ENCODE data around the gene OPHN1. TPM values are rescaled to one million over a fixed set of nuclear protein-coding genes. Genes with fewer than 3 reads are reported as not detected.

Gene OPHN1
- total and polyA plus RNA-seq, 10 of the 15 experiments (the other 5 are each of a cell fraction or from before 2014, with no cell fraction given) = under 0.01 to 0.03 (median 0.03) TPM; not detected in 6

DNA sequence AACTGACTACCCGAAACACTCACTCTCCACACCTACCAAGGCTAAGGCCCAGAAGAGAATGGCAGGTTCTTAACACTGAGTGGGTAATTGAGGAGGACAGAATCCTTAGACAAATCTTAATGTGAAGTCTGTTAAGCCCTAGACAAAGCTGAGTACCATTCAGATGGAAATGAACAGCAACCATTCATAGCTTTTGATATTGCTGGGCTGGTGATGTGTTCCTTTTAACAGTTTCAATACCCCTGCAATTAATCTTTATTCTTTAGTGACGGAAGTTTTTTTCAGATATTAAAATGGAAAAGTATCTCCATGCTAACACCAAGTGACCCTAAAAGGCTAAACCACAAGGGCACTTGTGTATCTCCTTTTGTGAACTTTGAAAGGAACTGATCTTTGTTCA lies 334.9 kb downstream of the OPHN1 start:
- Histone ChIP-seq H3K4me3 (no peak overlapping the region), H4K20me1 (ENCODE audit: control insufficient read depth, insufficient read depth) (no peaks in the 10 kb centered on the region), H3K4me2 (ENCODE audit: control insufficient read depth, insufficient read depth) (no peak overlapping the region), H2AFZ (ENCODE audit: control insufficient read depth, low read depth, low read length) (no peak overlapping the region), H3K4me1 (ENCODE audit: control insufficient read depth, insufficient read depth, low read length) (no peaks in the 10 kb centered on the region), H3K36me3 (ENCODE audit: control insufficient read depth in 2 of 2, insufficient read depth in 2 of 2, low read length in 1 of 2) (no peaks in the 10 kb centered on the region), H3K9ac (ENCODE audit: control insufficient read depth, insufficient read depth, low read length) (no peak overlapping the region), H3K79me2 (ENCODE audit: control insufficient read depth, insufficient read depth, low read length) (no peaks in the 10 kb centered on the region), H3K27me3 (replicated peaks in 1 of 2; ENCODE audit: control insufficient read depth in 2 of 2, insufficient read depth in 2 of 2, low read length in 1 of 2) (no peaks in the 10 kb centered on the region), H3K9me3 (replicated peaks; ENCODE audit: control insufficient read depth, insufficient read depth, low read length) (no peaks in the 10 kb centered on the region), H3K27ac (ENCODE audit: control insufficient read depth, insufficient read depth) (no peak overlapping the region)
- ChIA-PET RAD21 (ENCODE audit: unreplicated experiment) (no interaction called here), POLR2A (no interaction called here), SMC1A (ENCODE audit: uncharacterized antibody, unreplicated experiment) (no interaction called here), CTCF (no interaction called here)
- in situ Hi-C loops (cut with MboI) (no loop called here), intact Hi-C loops (cut with micrococcal nuclease; ENCODE audit: unreplicated experiment) (no loop called here)
- no peak for TF ChIP-seq POLR2AphosphoS5 (IDR thresholded peaks at IDR 0.05; ENCODE audit: low read length)
- no TSS peak for BruUV-seq (replicated peaks)
- 3% methylated on average over 2 of the region's 2 CpGs for WGBS (ENCODE audit: insufficient coverage, insufficient replicate concordance, low lambda C conversion rate, missing lambda C conversion rate)
- DNase-seq (ENCODE audit: low read depth, low spot score) (no peak), ATAC-seq (no peak), FAIRE-seq (no peak)

GRCh38 chrX:68090266-68090665 lies 343.0 kb downstream of the OPHN1 start:
- Histone ChIP-seq H3K27ac (ENCODE audit: control insufficient read depth, insufficient read depth) (no peak overlapping the region), H3K36me3 (ENCODE audit: control insufficient read depth in 2 of 2, insufficient read depth in 2 of 2, low read length in 1 of 2) (no peaks in the 10 kb centered on the region), H3K4me3 (no peak overlapping the region), H4K20me1 (ENCODE audit: control insufficient read depth, insufficient read depth) (no peaks in the 10 kb centered on the region), H3K4me1 (ENCODE audit: control insufficient read depth, insufficient read depth, low read length) (no peaks in the 10 kb centered on the region), H3K9ac (ENCODE audit: control insufficient read depth, insufficient read depth, low read length) (no peak overlapping the region), H3K27me3 (replicated peaks in 1 of 2; ENCODE audit: control insufficient read depth in 2 of 2, insufficient read depth in 2 of 2, low read length in 1 of 2) (no peaks in the 10 kb centered on the region), H3K9me3 (replicated peaks; ENCODE audit: control insufficient read depth, insufficient read depth, low read length) (no peaks in the 10 kb centered on the region), H2AFZ (ENCODE audit: control insufficient read depth, low read depth, low read length) (no peak overlapping the region), H3K4me2 (ENCODE audit: control insufficient read depth, insufficient read depth) (no peak overlapping the region), H3K79me2 (ENCODE audit: control insufficient read depth, insufficient read depth, low read length) (no peaks in the 10 kb centered on the region)
- no TSS peak for BruUV-seq (replicated peaks)
- in situ Hi-C loops (cut with MboI) (no loop called here), intact Hi-C loops (cut with micrococcal nuclease; ENCODE audit: unreplicated experiment) (no loop called here)
- no peak for FAIRE-seq
- no peak for DNase-seq (ENCODE audit: low read depth, low spot score)
- ChIA-PET CTCF (no interaction called here), POLR2A (no interaction called here), RAD21 (ENCODE audit: unreplicated experiment) (no interaction called here), SMC1A (ENCODE audit: uncharacterized antibody, unreplicated experiment) (no interaction called here)
- WGBS (ENCODE audit: insufficient coverage, insufficient replicate concordance, low lambda C conversion rate, missing lambda C conversion rate) = 0% methylated on average over 1 of the region's 1 CpG
- no peak for ATAC-seq
- TF ChIP-seq SRF (IDR thresholded peaks at IDR 0.05; ENCODE audit: low read depth in 2 of 2, low read length in 2 of 2) (no peak), PBX3 (IDR thresholded peaks at IDR 0.05; ENCODE audit: insufficient replicate concordance, low read depth, low read length) (no peak), FOXM1 (IDR thresholded peaks at IDR 0.05; ENCODE audit: low read depth, low read length) (no peak), IKZF1 (conservative IDR thresholded peaks at IDR 0.05) (no peak), YY1 (IDR thresholded peaks at IDR 0.05; ENCODE audit: low read depth, low read length) (no peak), CREM (IDR thresholded peaks at IDR 0.05; ENCODE audit: low read depth) (no peak), BACH1 (IDR thresholded peaks at IDR 0.05; ENCODE audit: borderline replicate concordance) (no peak), NFYA (IDR thresholded peaks at IDR 0.05; ENCODE audit: borderline replicate concordance, low read depth, low read length) (no peak), EED (IDR thresholded peaks at IDR 0.05; ENCODE audit: low read depth) (no peak), EZH2 (IDR thresholded peaks at IDR 0.05; ENCODE audit: borderline replicate concordance, control insufficient read depth, low read depth, low read length) (no peak), USF2 (IDR thresholded peaks at IDR 0.05; ENCODE audit: borderline replicate concordance, low read depth, low read length) (no peak), STAT1 (conservative IDR thresholded peaks at IDR 0.05) (no peak), PML (IDR thresholded peaks at IDR 0.05; ENCODE audit: low read length) (no peak), SMAD1 (IDR thresholded peaks at IDR 0.05; ENCODE audit: low read depth, partially characterized antibody) (no peak), LARP7 (IDR thresholded peaks at IDR 0.05) (no peak), SPI1 (IDR thresholded peaks at IDR 0.05; ENCODE audit: borderline replicate concordance, insufficient read depth, low read depth, low read length) (no peak)
